GM23338 (cell line): Measurements from ENCODE around the gene ZBTB7C.

Experiments used
- EZH2phosphoT487 ChIP-seq: fragments of 200-600 bp; sonication (generic); IDR thresholded peaks from one replicate; pipeline ENCODE4 v1.8.1; 2018; ENCODE audit warnings: antibody characterized with exemption; ENCODE audit not compliant: unreplicated experiment
- POLR2AphosphoS5 ChIP-seq: IDR thresholded peaks from 2 replicates; pipeline ENCODE4 v1.6.1; 2016; ENCODE audit warnings: antibody characterized with exemption, low read depth
- STAT1 ChIP-seq: IDR thresholded peaks from one replicate; pipeline ENCODE4 v1.6.1; 2016; ENCODE audit warnings: antibody characterized with exemption; ENCODE audit not compliant: unreplicated experiment
- TF ChIP-seq, protein P1 (sequence below), 2 experiments: fragments of 200-600 bp in 1 of 2; sonication (generic) in 1 of 2; conservative IDR thresholded peaks; 2 replicates each; pipeline versions ENCODE4 v1.5.1 to v1.6.1; 2016 to 2017; ENCODE audit warnings: antibody characterized with exemption in 2 of 2, low read depth in 2 of 2, mild to moderate bottlenecking in 2 of 2, moderate library complexity in 1 of 2

- TF ChIP-seq, protein P1, sequence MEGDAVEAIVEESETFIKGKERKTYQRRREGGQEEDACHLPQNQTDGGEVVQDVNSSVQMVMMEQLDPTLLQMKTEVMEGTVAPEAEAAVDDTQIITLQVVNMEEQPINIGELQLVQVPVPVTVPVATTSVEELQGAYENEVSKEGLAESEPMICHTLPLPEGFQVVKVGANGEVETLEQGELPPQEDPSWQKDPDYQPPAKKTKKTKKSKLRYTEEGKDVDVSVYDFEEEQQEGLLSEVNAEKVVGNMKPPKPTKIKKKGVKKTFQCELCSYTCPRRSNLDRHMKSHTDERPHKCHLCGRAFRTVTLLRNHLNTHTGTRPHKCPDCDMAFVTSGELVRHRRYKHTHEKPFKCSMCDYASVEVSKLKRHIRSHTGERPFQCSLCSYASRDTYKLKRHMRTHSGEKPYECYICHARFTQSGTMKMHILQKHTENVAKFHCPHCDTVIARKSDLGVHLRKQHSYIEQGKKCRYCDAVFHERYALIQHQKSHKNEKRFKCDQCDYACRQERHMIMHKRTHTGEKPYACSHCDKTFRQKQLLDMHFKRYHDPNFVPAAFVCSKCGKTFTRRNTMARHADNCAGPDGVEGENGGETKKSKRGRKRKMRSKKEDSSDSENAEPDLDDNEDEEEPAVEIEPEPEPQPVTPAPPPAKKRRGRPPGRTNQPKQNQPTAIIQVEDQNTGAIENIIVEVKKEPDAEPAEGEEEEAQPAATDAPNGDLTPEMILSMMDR (conservative IDR thresholded peaks at IDR 0.05; ENCODE audit: low read depth in 2 of 2), result no peak
- TF ChIP-seq POLR2AphosphoS5 (no peak), STAT1 (no peak), EZH2phosphoT487 (no peak)
These were observed 13.5 kb downstream of the ZBTB7C start for GRCh38 chr18:48395646-48396045.
